Upper lobe of left lung (tissue), 4 donors: ENCODE data around the gene ZWILCH.

Experiments
- CTCF ChIP-seq, 6 experiments: fragments of 450-650 bp in 4 of 6; fragments of 200-600 bp in 2 of 6; sonication (generic) in 2 of 6; IDR thresholded peaks; one replicate each; pipeline ENCODE4 v1.5.1; 2016 to 2019; ENCODE audit warnings: antibody characterized with exemption in 6 of 6
- EP300 ChIP-seq, 4 donors: sonication (generic); formaldehyde crosslinking; IDR thresholded peaks; one replicate each; pipeline ENCODE4 v1.5.1; 2017; ENCODE audit warnings: antibody characterized with exemption in 4 of 4, control low read depth in 2 of 4
- POLR2A ChIP-seq, 4 donors: fragments of 450-650 bp; IDR thresholded peaks; one replicate each; pipeline ENCODE4 v1.5.1; 2016 to 2017; ENCODE audit warnings: antibody characterized with exemption in 4 of 4, mild to moderate bottlenecking in 2 of 4

GRCh38 chr15:66483131-66483566 lies 22.0 kb upstream of the ZWILCH start:
- TF ChIP-seq CTCF (IDR thresholded peaks at IDR 0.05) (no peak), POLR2A (IDR thresholded peaks at IDR 0.05) (no peak), EP300 (IDR thresholded peaks at IDR 0.05) (no peak)
